Measurements from ENCODE around the gene PDGFRA.

- TF ChIP-seq CTCF (IDR thresholded peaks at IDR 0.05) (no peak), POLR2A (IDR thresholded peaks at IDR 0.05) (no peak)
Observed at GRCh38 chr4:54254116-54254914, 25.2 kb downstream of the PDGFRA start.

Data from ovary (tissue), 3 donors.